SK-N-SH treated with all-trans-retinoic acid at 6 μM for 48 hours (cell line): ENCODE data around the gene GBX1.

ENCODE experiments used
- ATAC-seq: fragments of 200-7000 bp; cut with Tn5 transposase; 3 replicates; pipeline ENCODE4 v1.9.1; 2020; ENCODE audit warnings: mild to moderate bottlenecking, moderate library complexity
- CREB5 ChIP-seq: fragments of 250-450 bp; sonication (Bioruptor Pico); IDR thresholded peaks from 2 replicates; pipeline ENCODE4 v1.5.1; 2020; ENCODE audit warnings: low read depth, mild to moderate bottlenecking, moderate library complexity
- CSDC2 ChIP-seq: fragments of 250-450 bp; sonication (Bioruptor Pico); IDR thresholded peaks from 2 replicates; pipeline ENCODE4 v1.5.0; 2020; ENCODE audit warnings: mild to moderate bottlenecking, moderate library complexity
- CSRNP3 ChIP-seq: fragments of 250-450 bp; sonication (Bioruptor Pico); IDR thresholded peaks from 2 replicates; pipeline ENCODE4 v1.5.1; 2021; ENCODE audit warnings: mild to moderate bottlenecking, moderate library complexity
- ESRRG ChIP-seq: fragments of 250-450 bp; sonication (Bioruptor Pico); IDR thresholded peaks from 2 replicates; pipeline ENCODE4 v1.6.1; 2021; ENCODE audit warnings: mild to moderate bottlenecking
- GLIS3 ChIP-seq: fragments of 250-450 bp; sonication (Bioruptor Pico); IDR thresholded peaks from 2 replicates; pipeline ENCODE4 v1.5.0; 2020; ENCODE audit warnings: mild to moderate bottlenecking, moderate library complexity
- ISL1 ChIP-seq: fragments of 250-450 bp; sonication (Bioruptor Pico); IDR thresholded peaks from 2 replicates; pipeline ENCODE4 v2.1.2; 2022; ENCODE audit warnings: mild to moderate bottlenecking, moderate library complexity
- OSR1 ChIP-seq: fragments of 250-450 bp; sonication (Bioruptor Pico); IDR thresholded peaks from 2 replicates; pipeline ENCODE4 v1.8.0; 2022; ENCODE audit warnings: moderate library complexity, mild to moderate bottlenecking, inconsistent platforms
- PATZ1 ChIP-seq: fragments of 250-450 bp; sonication (Bioruptor Pico); IDR thresholded peaks from 2 replicates; pipeline ENCODE4 v1.8.0; 2020; ENCODE audit warnings: mild to moderate bottlenecking, moderate library complexity, borderline replicate concordance
- POU6F1 ChIP-seq: fragments of 250-450 bp; sonication (Bioruptor Pico); IDR thresholded peaks from 2 replicates; pipeline ENCODE4 v1.8.0; 2021; ENCODE audit warnings: low read depth, mild to moderate bottlenecking, moderate library complexity, borderline replicate concordance
- PPARA ChIP-seq: fragments of 250-450 bp; sonication (Bioruptor Pico); IDR thresholded peaks from 2 replicates; pipeline ENCODE4 v1.5.0; 2020; ENCODE audit warnings: mild to moderate bottlenecking, borderline replicate concordance
- SNAI2 ChIP-seq: fragments of 250-450 bp; sonication (Bioruptor Pico); IDR thresholded peaks from 2 replicates; pipeline ENCODE4 v1.5.0; 2020; ENCODE audit warnings: mild to moderate bottlenecking, moderate library complexity
- TCF4 ChIP-seq: fragments of 250-450 bp; sonication (Bioruptor Pico); IDR thresholded peaks from 2 replicates; pipeline ENCODE4 v1.8.0; 2021; ENCODE audit warnings: mild to moderate bottlenecking, moderate library complexity, borderline replicate concordance
- TOX ChIP-seq: fragments of 250-450 bp; sonication (Bioruptor Pico); IDR thresholded peaks from 2 replicates; pipeline ENCODE4 v1.8.0; 2021; ENCODE audit warnings: mild to moderate bottlenecking, moderate library complexity, borderline replicate concordance
- TSHZ2 ChIP-seq: fragments of 250-450 bp; sonication (Bioruptor Pico); IDR thresholded peaks from 2 replicates; pipeline ENCODE4 v1.5.0; 2020; ENCODE audit warnings: mild to moderate bottlenecking, moderate library complexity
- ZC3H10 ChIP-seq: fragments of 250-450 bp; sonication (Bioruptor Pico); IDR thresholded peaks from 2 replicates; pipeline ENCODE4 v1.5.1; 2021; ENCODE audit warnings: mild to moderate bottlenecking, moderate library complexity
- ZFP3 ChIP-seq: fragments of 250-450 bp; sonication (Bioruptor Pico); IDR thresholded peaks from 2 replicates; pipeline ENCODE4 v1.5.0; 2020; ENCODE audit warnings: mild to moderate bottlenecking, moderate library complexity
- ZFP30 ChIP-seq: fragments of 450-650 bp; formaldehyde crosslinking; IDR thresholded peaks from 2 replicates; pipeline ENCODE4 v1.5.0; 2022; ENCODE audit warnings: mild to moderate bottlenecking, moderate library complexity
- ZNF565 ChIP-seq: fragments of 450-650 bp; formaldehyde crosslinking; conservative IDR thresholded peaks from 2 replicates; pipeline ENCODE4 v1.5.0; 2020; ENCODE audit warnings: low read depth, mild to moderate bottlenecking, moderate library complexity
- ZNF70 ChIP-seq: fragments of 450-650 bp; formaldehyde crosslinking; IDR thresholded peaks from 2 replicates; pipeline ENCODE4 v1.5.0; 2020; ENCODE audit warnings: mild to moderate bottlenecking, moderate library complexity
- ZNF8 ChIP-seq: fragments of 450-650 bp; formaldehyde crosslinking; IDR thresholded peaks from 2 replicates; pipeline ENCODE4 v1.5.0; 2020; ENCODE audit warnings: mild to moderate bottlenecking, moderate library complexity

GBX1 gene

GRCh38 chr7:151179946-151180345, 12.5 kb upstream of the GBX1 start:
- ATAC-seq, result no peak
- TF ChIP-seq ZNF8 (CRISPR knock-in tag) (no peak), GLIS3 (CRISPR knock-in tag) (no peak), TSHZ2 (CRISPR knock-in tag) (no peak), TCF4 (no peak), ESRRG (CRISPR knock-in tag) (no peak), ZFP30 (CRISPR knock-in tag) (no peak), CSDC2 (CRISPR knock-in tag) (no peak), ZFP3 (CRISPR knock-in tag) (no peak), POU6F1 (CRISPR knock-in tag) (no peak), ZNF70 (CRISPR knock-in tag) (no peak), ZNF565 (CRISPR knock-in tag) (no peak), ZC3H10 (CRISPR knock-in tag) (no peak), OSR1 (no peak), CSRNP3 (CRISPR knock-in tag) (no peak)
- TF ChIP-seq, all 23 proteins: peak for 0

GRCh38 chr7:151179287-151179860, 11.9 kb upstream of the GBX1 start:
- ATAC-seq, result no peak; the same call in 2 of the 3 replicates
- TF ChIP-seq ZNF565 (CRISPR knock-in tag), result no peak
- no peak for TF ChIP-seq CREB5 (CRISPR knock-in tag)
- TF ChIP-seq ZC3H10 (CRISPR knock-in tag), result no peak
- no peak for TF ChIP-seq PPARA
- no peak for TF ChIP-seq ESRRG (CRISPR knock-in tag)
- TF ChIP-seq POU6F1 (CRISPR knock-in tag), result no peak
- no peak for TF ChIP-seq ZNF70 (CRISPR knock-in tag)
- no peak for TF ChIP-seq TSHZ2 (CRISPR knock-in tag)
- no peak for TF ChIP-seq ISL1 (CRISPR knock-in tag)
- TF ChIP-seq TOX (CRISPR knock-in tag), result no peak
- TF ChIP-seq SNAI2 (CRISPR knock-in tag), result no peak
- no peak for TF ChIP-seq PATZ1
